DOHH2 (cell line): ENCODE measurements around the gene COL11A2.

ENCODE experiments used
- H3F3A ChIP-seq: fragments of 200-600 bp; sonication (generic), shearing (Covaris generic); 2 replicates; pipeline ENCODE4 v1.6.0; 2016; ENCODE audit warnings: antibody characterized with exemption, mild to moderate bottlenecking; ENCODE audit not compliant: control insufficient read depth, insufficient read depth
- H3K27ac ChIP-seq: fragments of 200-600 bp; sonication (generic); 2 replicates; pipeline ENCODE4 v1.5.1; 2014; ENCODE audit warnings: low read depth, mild to moderate bottlenecking, low read length, moderate library complexity
- H3K27me3 ChIP-seq: fragments of 200-600 bp; sonication (generic); 2 replicates; pipeline ENCODE4 v1.6.1; 2014; ENCODE audit warnings: mild to moderate bottlenecking, low read length, mixed read lengths; ENCODE audit not compliant: control insufficient read depth
- H3K36me3 ChIP-seq: fragments of 200-600 bp; sonication (generic); 2 replicates; pipeline ENCODE4 v1.6.1; 2014; ENCODE audit warnings: mild to moderate bottlenecking, low read length, moderate library complexity, mixed read lengths; ENCODE audit not compliant: control insufficient read depth
- H3K4me1 ChIP-seq: fragments of 200-600 bp; sonication (generic); 2 replicates; pipeline ENCODE4 v1.6.1; 2014; ENCODE audit warnings: mild to moderate bottlenecking, low read length, mixed read lengths; ENCODE audit not compliant: control insufficient read depth
- H3K4me2 ChIP-seq: fragments of 200-600 bp; sonication (generic); 2 replicates; pipeline ENCODE4 v1.6.0; 2014; ENCODE audit warnings: mild to moderate bottlenecking, low read length, moderate library complexity
- H3K4me3 ChIP-seq: fragments of 200-600 bp; sonication (generic); 2 replicates; pipeline ENCODE4 v1.5.1; 2014; ENCODE audit warnings: mild to moderate bottlenecking, low read length, mixed read lengths
- H3K79me2 ChIP-seq: fragments of 200-600 bp; sonication (generic); 2 replicates; pipeline ENCODE4 v1.6.1; 2014; ENCODE audit warnings: mild to moderate bottlenecking, low read length, mixed read lengths; ENCODE audit not compliant: control insufficient read depth
- H3K9me2 ChIP-seq: fragments of 200-600 bp; sonication (generic); replicated peaks from 2 replicates; pipeline ENCODE4 v1.6.1; 2014; ENCODE audit warnings: mild to moderate bottlenecking, low read length, mixed read lengths; ENCODE audit not compliant: control insufficient read depth
- H3K9me3 ChIP-seq: fragments of 200-600 bp; sonication (generic); 2 replicates; pipeline ENCODE4 v1.6.1; 2014; ENCODE audit warnings: antibody characterized with exemption, low read length, mixed read lengths; ENCODE audit not compliant: control insufficient read depth, insufficient read depth
- H4K20me1 ChIP-seq: fragments of 200-600 bp; sonication (generic); 2 replicates; pipeline ENCODE4 v1.6.0; 2014; ENCODE audit warnings: low read depth, mild to moderate bottlenecking, antibody characterized with exemption, low read length, moderate library complexity; ENCODE audit not compliant: control insufficient read depth, insufficient read depth
- EZH2phosphoT487 ChIP-seq: fragments of 200-600 bp; sonication (generic); IDR thresholded peaks from 2 replicates; pipeline ENCODE4 v1.6.1; 2017; ENCODE audit warnings: borderline replicate concordance, mild to moderate bottlenecking, antibody characterized with exemption, low read length, moderate library complexity, mixed read lengths
- TF ChIP-seq, protein P1 (sequence below): fragments of 200-600 bp; sonication (generic); IDR thresholded peaks from one replicate; pipeline ENCODE4 v1.5.1; 2014; ENCODE audit warnings: antibody characterized with exemption, mild to moderate bottlenecking, low read depth, low read length; ENCODE audit not compliant: poor library complexity, severe bottlenecking

Gene COL11A2

DNA sequence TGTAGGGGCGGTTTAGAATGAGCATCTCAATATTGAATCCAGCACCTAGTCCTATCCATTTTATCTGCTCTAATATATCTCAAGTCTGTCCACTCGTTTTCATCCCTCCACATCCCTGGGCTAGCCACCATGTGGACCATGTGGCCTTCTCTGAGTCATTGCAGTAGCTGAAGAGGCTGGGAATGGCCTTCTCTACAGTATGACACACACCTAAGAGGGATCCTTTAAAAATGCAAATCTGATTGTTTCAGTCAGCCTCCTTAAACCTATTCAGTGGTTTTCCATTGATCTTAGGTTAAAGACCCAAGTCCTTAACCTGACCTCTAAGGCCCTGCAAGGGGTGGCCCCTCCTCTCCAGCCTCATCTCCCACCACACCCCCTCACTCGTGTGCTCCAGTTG, 25.4 kb upstream of the COL11A2 start:
- TF ChIP-seq EZH2phosphoT487 = no peak
- TF ChIP-seq, protein P1, sequence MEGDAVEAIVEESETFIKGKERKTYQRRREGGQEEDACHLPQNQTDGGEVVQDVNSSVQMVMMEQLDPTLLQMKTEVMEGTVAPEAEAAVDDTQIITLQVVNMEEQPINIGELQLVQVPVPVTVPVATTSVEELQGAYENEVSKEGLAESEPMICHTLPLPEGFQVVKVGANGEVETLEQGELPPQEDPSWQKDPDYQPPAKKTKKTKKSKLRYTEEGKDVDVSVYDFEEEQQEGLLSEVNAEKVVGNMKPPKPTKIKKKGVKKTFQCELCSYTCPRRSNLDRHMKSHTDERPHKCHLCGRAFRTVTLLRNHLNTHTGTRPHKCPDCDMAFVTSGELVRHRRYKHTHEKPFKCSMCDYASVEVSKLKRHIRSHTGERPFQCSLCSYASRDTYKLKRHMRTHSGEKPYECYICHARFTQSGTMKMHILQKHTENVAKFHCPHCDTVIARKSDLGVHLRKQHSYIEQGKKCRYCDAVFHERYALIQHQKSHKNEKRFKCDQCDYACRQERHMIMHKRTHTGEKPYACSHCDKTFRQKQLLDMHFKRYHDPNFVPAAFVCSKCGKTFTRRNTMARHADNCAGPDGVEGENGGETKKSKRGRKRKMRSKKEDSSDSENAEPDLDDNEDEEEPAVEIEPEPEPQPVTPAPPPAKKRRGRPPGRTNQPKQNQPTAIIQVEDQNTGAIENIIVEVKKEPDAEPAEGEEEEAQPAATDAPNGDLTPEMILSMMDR = no peak

DNA sequence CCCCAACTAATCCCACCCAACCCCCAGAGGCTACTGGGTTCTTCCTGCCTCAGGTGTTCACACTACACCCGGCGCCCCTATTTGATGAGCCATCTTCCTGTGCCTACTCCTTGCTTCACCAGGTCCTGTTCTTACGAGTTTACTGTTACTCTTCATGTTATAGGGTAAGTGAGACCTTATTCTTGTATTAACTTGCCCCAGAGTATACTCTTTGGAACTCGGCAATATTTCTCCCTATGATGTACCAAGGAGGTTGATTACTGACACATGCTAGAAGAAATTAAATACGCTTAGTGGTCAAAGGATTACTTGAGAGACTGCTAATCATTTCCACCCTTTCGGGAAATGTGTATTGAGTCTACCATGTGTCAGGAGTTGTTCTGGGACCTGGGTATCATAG, 25.0 kb upstream of the COL11A2 start:
- Histone ChIP-seq H3K4me1 (peaks cover 13% of the 10 kb centered on the region), H3K79me2 (no peaks in the 10 kb centered on the region), H3K4me3 (no peak overlapping the region), H3K9me2 (no peaks in the 10 kb centered on the region), H3K4me2 (no peak overlapping the region), H4K20me1 (no peaks in the 10 kb centered on the region; the same call in 1 of the 2 replicates), H3K36me3 (0 out of 2 replicates have a peak, but pooled peaks cover 1% of the 10 kb centered on the region), H3F3A (peaks cover 3% of the 10 kb centered on the region; the same call in 1 of the 2 replicates), H3K27me3 (peaks cover 35% of the 10 kb centered on the region), H3K27ac (no peak overlapping the region), H3K9me3 (no peaks in the 10 kb centered on the region)
- TF ChIP-seq, protein P1 = no peak

More for the DNA sequence above, 25.4 kb upstream of the COL11A2 start:
- Histone ChIP-seq H3K27ac (no peak overlapping the region), H3K9me2 (no peaks in the 10 kb centered on the region), H3K4me2 (no peak overlapping the region), H3F3A (0 out of 2 replicates have a peak, but pooled peaks cover under 1% of the 10 kb centered on the region), H4K20me1 (no peaks in the 10 kb centered on the region), H3K79me2 (no peaks in the 10 kb centered on the region), H3K27me3 (peaks cover 38% of the 10 kb centered on the region), H3K36me3 (no peaks in the 10 kb centered on the region), H3K9me3 (no peaks in the 10 kb centered on the region), H3K4me1 (peaks cover 12% of the 10 kb centered on the region), H3K4me3 (no peak overlapping the region)

DNA sequence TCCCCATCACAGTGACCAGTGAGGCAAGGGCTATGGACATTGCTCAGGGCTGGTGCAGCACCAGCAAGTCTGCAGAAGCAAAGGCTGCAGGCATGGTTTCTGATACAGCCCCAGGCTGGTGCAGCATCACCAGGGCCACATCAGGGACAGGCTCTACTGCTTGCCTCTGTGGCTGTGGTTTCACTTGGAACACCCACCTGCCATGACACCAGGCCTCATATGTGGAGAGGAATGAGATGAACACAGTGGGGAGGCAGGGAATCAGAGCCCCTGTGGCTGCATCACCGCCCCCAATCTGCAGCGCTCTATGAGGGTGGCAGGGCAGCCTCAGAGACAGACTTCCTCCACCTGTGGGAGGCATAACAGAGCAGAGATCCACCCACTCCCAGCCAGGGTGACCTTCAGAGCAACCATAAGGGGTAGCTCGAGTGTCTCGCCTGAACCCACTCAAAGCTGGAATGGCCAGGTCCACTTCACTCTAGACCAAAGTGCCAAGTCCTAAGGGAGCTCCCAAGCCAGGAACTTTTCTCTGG, 23.9 kb upstream of the COL11A2 start:
- H4K20me1 ChIP-seq = no peaks in the 10 kb centered on the region; the same call in 1 of the 2 replicates
- 0 out of 2 replicates have a peak, but pooled peaks cover 3% of the 10 kb centered on the region for H3K36me3 ChIP-seq
- no peaks in the 10 kb centered on the region for H3K9me3 ChIP-seq
- H3K27me3 ChIP-seq = peaks cover 29% of the 10 kb centered on the region
- H3K27ac ChIP-seq = no peak overlapping the region
- no peaks in the 10 kb centered on the region for H3K9me2 ChIP-seq
- no peaks in the 10 kb centered on the region for H3K79me2 ChIP-seq
- H3K4me2 ChIP-seq = no peak overlapping the region
- peaks cover 3% of the 10 kb centered on the region; the same call in 1 of the 2 replicates for H3F3A ChIP-seq
- no peak for TF ChIP-seq EZH2phosphoT487
- TF ChIP-seq, protein P1 = no peak
- peaks cover 13% of the 10 kb centered on the region for H3K4me1 ChIP-seq
- no peak overlapping the region for H3K4me3 ChIP-seq
